NCI-H69 (cell line): ENCODE results near the gene CSTB.
A peak's percentile ranks its signal among the peaks of the same experiment; 100 is the strongest.
"Not testable (repeated sequence)": the region's sequence is repeated elsewhere in the genome, so short reads cannot be mapped to it uniquely, and the experiment has no call there.

Source experiments
- DNase-seq: peaks from one replicate; lab custom pipeline; 2025; lab: John Stamatoyannopoulos, UW

The CSTB gene, protein sequence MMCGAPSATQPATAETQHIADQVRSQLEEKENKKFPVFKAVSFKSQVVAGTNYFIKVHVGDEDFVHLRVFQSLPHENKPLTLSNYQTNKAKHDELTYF

GRCh38 chr21:43775795-43776430, at the start of gene CSTB:
Gene CSTB, minus strand, starts transcription at chr21:43776308. Its CDS starts 39 bp downstream, at chr21:43776269.
- peak; percentile 90 for DNase-seq

GRCh38 chr21:43825242-43825935, 49.3 kb upstream of the CSTB start:
- DNase-seq: no peak

- no peak for DNase-seq
Measured at GRCh38 chr21:43824333-43825241, 48.5 kb upstream of the CSTB start.

GRCh38 chr21:43822741-43823140, 46.6 kb upstream of the CSTB start:
- not testable (repeated sequence) for DNase-seq

DNA sequence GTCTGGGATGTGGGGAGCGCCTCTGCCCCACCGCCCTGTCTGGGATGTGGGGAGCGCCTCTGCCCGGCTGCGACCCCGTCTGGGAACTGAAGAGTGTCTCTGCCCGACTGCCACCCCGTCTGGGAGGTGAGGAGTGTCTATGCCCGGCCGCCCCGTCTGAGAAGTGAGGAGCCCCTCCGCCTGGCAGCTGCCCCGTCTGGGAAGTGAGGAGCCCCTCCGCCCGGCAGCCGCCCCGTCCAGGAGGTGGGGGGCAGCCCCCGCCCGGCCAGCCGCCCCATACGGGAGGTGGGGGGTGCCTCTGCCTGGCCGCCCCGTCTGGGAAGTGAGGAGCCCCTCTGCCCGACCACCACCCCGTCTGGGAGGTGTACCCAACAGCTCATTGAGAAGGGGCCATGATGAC, 46.1 kb upstream of the CSTB start:
- not testable (repeated sequence) for DNase-seq

GRCh38 chr21:43820466-43820865, 44.4 kb upstream of the CSTB start:
- DNase-seq: no peak

DNA sequence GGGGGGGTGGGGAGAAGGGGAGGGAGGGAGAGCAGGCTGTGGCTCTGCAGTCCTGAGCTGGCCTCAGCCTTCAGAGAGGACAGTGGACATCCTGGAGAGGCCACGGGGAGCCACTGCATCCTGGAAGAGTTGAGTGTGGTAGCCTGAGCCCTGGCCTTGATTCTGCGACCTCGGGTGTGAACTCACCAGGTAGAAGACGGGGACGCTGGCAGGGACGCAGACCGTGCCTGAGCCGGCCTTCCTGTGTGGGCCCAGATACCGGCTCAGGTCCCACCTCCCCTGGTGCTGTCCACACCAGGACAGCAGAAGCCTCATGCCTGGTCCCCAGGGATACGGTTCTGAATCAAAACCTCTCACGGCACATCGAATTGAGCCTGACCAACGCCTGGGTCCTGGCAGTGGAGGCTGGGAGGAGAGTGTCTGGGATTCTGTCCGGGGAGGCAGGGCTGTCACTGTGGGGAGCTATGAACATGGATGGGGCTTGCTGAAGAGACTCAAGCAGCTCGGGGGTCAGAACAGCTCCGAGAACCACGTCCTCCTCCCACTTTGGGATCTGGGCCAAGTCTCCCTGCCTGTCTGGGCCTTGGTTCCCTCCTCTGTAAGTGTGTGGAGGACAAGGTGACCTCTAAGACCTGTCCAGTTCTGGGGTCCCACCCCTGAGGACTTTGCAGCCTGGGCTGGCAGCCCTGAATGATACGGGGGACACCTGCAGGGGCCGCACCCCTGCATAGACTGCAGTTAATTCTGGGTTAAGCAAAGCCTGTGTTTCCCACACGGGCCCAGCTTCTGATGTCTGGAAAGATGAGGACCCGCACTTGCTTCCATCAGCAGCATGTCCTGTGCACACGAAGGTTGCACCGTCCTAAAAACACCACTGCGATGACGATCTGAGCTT, 43.6 kb upstream of the CSTB start:
- DNase-seq: no peak

DNA sequence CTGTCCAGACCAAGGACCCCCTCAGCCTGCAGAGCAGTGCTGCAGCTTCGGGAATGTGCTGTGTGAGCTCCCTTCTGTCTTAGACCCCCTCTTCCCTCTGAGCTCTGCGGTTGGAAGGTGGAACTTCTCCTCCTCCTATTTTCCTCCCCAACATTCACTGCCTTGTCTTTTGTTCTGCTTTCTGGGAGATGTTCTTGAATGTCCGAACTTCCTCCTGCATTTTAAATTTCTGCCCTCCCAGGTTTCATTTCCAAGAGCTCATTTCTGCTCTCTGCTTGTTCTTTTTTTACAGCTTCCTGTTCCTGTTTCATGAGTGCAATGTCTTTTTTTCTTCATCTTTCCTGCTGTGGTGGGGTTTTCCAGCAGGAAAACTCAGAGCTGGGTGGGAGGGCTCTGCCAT, 42.6 kb upstream of the CSTB start:
- DNase-seq: no peak

GRCh38 chr21:43817157-43818086, 41.3 kb upstream of the CSTB start:
- no peak for DNase-seq

DNA sequence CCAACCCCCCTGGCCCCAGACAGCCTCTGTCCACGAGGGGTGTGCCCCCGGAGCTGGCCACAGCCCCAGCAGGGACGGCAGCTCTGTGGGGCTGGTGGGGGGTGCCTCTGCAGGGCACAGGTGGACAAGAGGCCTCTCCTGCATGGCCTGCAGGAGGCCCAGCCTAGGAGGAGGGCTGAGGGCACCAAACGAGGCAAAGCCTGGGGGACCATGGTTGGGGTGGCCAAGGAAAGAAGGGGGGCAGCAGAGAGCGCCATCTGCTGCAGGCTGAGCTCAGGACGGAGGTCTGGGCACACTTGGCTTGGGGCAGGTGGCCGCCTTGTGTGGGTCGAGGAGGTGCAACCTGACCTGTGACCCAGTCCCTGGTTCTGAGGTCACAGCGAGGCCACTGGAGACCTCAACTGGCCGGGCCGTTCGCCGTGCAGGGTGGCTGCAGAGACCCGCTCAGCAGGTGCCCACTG, 40.5 kb upstream of the CSTB start:
- DNase-seq: no peak

- DNase-seq: no peak
Measured at GRCh38 chr21:43815991-43816390, 39.9 kb upstream of the CSTB start.

DNA sequence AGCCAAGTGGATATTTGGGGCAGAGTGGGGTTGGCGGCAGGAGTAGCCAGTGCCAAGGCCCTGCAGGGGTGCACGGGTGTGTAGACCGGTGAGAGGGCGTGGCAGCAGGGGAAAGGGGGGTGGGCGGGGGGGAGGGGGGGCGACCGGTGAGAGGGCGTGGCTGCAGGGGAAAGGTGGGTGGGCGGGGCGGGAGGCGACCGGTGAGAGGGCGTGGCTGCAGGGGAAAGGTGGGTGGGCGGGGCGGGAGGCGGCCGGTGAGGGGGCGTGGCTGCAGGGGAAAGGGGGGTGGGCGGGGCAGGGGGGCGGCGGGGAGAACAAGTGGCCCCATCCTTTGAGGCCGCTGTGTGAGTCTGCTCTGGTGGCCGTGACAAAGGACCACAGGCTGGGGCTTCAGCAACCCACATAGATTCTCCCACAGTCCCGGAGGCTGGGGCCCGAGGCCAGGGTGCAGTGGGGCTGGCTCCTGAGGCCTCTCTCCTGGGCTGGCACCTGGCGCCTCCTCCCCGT, 39.1 kb upstream of the CSTB start:
- DNase-seq: peak; percentile 93

GRCh38 chr21:43814215-43815106, 38.4 kb upstream of the CSTB start:
- peak; percentile 91 for DNase-seq

- DNase-seq: no peak
Measured at GRCh38 chr21:43813656-43813980, 37.5 kb upstream of the CSTB start.

- DNase-seq: peak; percentile 61
Measured at GRCh38 chr21:43812957-43813655, 37.0 kb upstream of the CSTB start.

DNA sequence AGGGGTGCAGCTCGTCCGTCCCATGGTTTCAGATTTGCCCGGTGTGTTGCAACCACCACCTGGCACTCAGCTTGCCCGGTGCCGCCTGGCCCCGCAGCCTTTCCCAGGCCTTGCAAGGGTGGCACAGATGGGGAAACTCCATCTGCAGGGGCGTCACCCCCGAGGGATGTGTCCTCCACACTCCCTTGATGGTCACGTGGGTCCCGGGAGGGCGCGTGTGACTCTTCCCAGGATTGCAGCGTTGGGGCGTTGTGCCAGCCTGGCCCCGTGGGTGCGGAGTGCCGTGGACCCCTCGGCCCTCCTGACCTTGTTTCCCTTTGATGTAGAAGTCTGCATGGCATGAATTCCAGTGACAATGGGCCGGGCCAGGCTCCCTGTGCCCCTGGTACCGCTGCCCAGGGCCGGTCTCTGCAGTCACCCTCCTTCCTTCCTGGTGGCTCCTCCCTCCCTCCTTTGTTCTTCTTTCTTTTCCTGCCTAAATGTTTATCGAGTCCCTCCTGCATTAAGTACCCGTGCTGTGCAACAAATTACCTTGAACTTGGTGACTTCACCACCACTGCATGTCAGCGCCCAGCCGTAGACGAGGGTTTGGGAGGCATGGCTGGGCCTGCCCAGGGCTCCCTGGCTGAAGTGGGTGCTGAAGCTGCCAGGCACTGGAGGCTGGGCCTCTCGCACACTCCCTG, 36.2 kb upstream of the CSTB start:
- peak; percentile 93 for DNase-seq

- DNase-seq: peak; percentile 74
Measured at GRCh38 chr21:43811262-43812105, 35.4 kb upstream of the CSTB start.
